Activated T-cell treated with anti-CD3 and anti-CD28 coated beads, Interleukin-2, amount 50 U/mL, for 72 hours (primary cell): ENCODE measurements around the gene ENPP1. TPM values are rescaled to one million over a fixed set of nuclear protein-coding genes. Genes with fewer than 3 reads are reported as not detected.

Experiments used
- ATAC-seq, 2 donors: fragments of 150-1000 bp; cut with Tn5 transposase; replicated peaks in 1 of 2; 2 replicates each; pipeline ENCODE4 v1.10.0; 2021; ENCODE audit warnings: moderate library complexity in 2 of 2, mild to moderate bottlenecking in 1 of 2
- DNase-seq, 2 donors: peaks; one replicate each; pipeline ENCODE4 v3.0.0; 2021 to 2022; ENCODE audit warnings: mixed read lengths in 1 of 2
- H3K27ac Mint-ChIP-seq: one replicate; pipeline ENCODE4 v1.8.0; 2022; ENCODE audit warnings: mild to moderate bottlenecking, moderate library complexity, mixed read lengths
- H3K27me3 Mint-ChIP-seq: one replicate; pipeline ENCODE4 v1.8.0; 2022; ENCODE audit warnings: low read depth, mixed read lengths
- H3K36me3 Mint-ChIP-seq, 2 donors: one replicate each; pipeline ENCODE4 v1.8.0; 2022; ENCODE audit warnings: mixed read lengths in 2 of 2, mild to moderate bottlenecking in 1 of 2; ENCODE audit not compliant: insufficient read depth in 2 of 2
- H3K4me1 Mint-ChIP-seq: one replicate; pipeline ENCODE4 v1.8.0; 2022; ENCODE audit warnings: low read depth, mixed read lengths
- H3K4me3 Mint-ChIP-seq, 2 donors: one replicate each; pipeline ENCODE4 v1.8.0; 2022; ENCODE audit warnings: mild to moderate bottlenecking in 2 of 2, mixed read lengths in 2 of 2, moderate library complexity in 2 of 2
- H3K9me3 Mint-ChIP-seq, 2 donors: one replicate each; pipeline ENCODE4 v1.8.0; 2022; ENCODE audit warnings: mixed read lengths in 2 of 2
- total RNA-seq, 2 donors: library from RNA; stranded (reverse); gene quantifications; one replicate each; pipeline ENCODE4 v1.2.3, GENCODE V29; 2022

The ENPP1 gene
- 1 to 10 TPM in 1 of 2 donors, under 1 TPM in 1; 0.53 to 1.2 TPM for total RNA-seq

DNA sequence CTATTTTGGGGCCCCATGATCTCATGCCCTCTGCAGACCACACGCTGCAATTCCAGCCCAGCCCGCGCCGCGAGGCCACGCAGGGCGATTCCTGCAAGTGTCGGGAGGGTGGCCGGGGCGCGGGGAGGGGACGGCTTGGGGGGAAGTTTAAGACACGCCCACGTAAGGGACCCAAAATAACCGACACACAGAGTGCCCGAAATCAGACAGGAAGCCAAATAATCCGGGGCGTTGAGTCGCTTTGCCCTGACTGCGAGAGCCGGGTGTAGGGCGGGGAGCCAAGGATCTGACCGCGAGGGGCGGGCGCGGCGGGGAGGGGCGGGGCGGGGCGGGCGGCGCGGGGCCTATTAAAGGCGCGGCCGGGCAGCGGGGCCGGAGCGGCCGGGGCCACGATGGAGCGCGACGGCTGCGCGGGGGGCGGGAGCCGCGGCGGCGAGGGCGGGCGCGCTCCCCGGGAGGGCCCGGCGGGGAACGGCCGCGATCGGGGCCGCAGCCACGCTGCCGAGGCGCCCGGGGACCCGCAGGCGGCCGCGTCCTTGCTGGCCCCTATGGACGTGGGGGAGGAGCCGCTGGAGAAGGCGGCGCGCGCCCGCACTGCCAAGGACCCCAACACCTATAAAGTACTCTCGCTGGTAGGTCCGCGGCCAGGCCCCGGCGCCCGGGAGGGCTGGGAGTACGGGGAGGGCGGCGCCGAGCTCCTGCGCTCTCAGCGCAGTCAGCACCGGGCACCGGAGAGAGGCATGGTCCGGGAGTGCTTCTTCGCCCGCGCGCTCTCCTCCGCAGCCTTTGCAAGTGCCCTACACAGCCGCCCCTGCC is at the start of gene ENPP1:
Gene ENPP1, plus strand, starts transcription at position 377 of the 816 bp plus-strand sequence. Its CDS starts 16 bp downstream, at position 393.
- H3K36me3 Mint-ChIP-seq, result no peaks in the 10 kb centered on the region
- peak within 1 kb of the TSS; percentile 82 to 92 for H3K4me3 Mint-ChIP-seq
- no peaks in the 10 kb centered on the region for H3K9me3 Mint-ChIP-seq
- H3K4me1 Mint-ChIP-seq, result peaks cover 22% of the 10 kb centered on the region
- peak; percentile 47 to 52 for DNase-seq
- peak; percentile 79 to 83 for ATAC-seq
- H3K27ac Mint-ChIP-seq, result peak within 1 kb of the TSS; percentile 48
- peaks cover 74% of the 10 kb centered on the region for H3K27me3 Mint-ChIP-seq

DNA sequence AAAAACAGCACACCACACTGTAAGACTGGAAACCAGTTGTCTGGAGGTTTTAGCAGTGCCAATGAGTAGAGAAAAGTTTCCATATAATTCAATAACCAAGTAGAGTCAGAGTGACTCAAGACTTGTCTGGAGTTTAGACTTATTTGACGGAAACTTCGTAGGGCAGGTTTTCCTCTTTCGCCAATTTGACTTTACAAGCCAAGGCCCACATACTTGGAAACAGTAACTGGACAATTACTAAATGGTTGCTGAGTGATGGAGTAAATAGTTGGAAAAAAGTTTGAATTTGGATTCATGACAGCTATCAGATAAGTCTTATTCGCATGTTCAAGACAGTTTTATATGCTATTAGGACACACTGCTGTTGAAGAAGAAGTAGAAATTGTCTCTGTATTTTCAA is 48.9 kb upstream of the ENPP1 start:
- no peak overlapping the region for H3K27ac Mint-ChIP-seq
- peaks cover 52% of the 10 kb centered on the region for H3K27me3 Mint-ChIP-seq
- H3K9me3 Mint-ChIP-seq, result no peaks in the 10 kb centered on the region
- no peak overlapping the region for H3K4me3 Mint-ChIP-seq
- no peak for DNase-seq
- ATAC-seq, result no peak
- H3K4me1 Mint-ChIP-seq, result no peaks in the 10 kb centered on the region
- H3K36me3 Mint-ChIP-seq, result no peaks in the 10 kb centered on the region

DNA sequence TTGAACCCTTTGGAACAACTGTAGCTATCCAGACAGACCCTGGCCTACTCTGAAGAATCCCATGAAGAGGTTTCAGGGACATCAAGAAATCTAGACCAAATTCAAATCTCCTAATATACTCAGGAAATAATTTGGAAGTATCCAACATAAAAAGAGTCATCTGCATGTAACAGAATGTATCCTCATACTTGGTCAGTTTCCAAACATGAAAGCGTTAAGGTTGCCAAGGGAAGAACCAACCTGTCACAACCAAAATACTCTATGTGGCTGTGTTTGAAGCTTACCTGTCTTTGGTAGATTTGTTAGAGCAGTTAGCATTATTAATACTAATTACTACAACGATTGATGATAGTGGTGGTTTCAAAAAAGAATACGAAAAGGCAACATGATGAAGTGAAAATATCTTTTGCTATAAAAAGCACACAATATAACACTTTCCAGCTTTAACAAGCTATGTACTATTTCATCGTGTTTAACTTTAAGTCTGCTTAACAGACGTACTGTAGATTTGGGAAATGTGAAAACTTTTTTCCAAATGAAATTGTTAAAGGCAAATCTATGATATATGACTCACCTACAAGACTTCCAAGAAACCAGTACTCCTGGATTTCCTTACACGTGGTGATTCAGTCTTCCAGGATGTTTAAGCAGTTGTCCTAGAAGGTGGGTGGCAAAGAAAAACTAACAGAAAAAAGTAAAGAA is 46.6 kb upstream of the ENPP1 start:
- Mint-ChIP-seq H3K4me3 (no peak overlapping the region), H3K9me3 (no peaks in the 10 kb centered on the region), H3K36me3 (no peaks in the 10 kb centered on the region), H3K4me1 (no peaks in the 10 kb centered on the region), H3K27ac (no peak overlapping the region), H3K27me3 (peaks cover 43% of the 10 kb centered on the region)
- DNase-seq (no peak), ATAC-seq (no peak)

DNA sequence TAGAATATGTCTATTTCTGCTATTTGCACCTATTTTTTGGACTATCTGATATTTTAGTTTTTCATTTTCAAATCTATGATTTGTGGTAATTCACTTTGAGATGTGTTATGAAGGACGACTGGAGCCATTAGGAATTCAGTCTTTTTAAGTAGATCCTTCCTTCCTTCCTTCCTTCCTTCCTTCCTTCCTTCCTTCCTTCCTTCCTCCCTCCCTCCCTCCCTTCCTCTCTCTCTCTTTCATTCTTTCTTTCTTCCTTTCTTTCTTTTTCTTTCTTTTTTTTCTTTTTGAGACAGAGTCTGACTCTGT is 46.1 kb upstream of the ENPP1 start:
- Mint-ChIP-seq H3K4me1 (no peaks in the 10 kb centered on the region), H3K27ac (no peak overlapping the region), H3K27me3 (peaks cover 38% of the 10 kb centered on the region), H3K4me3 (no peak overlapping the region), H3K36me3 (no peaks in the 10 kb centered on the region), H3K9me3 (no peaks in the 10 kb centered on the region)
- ATAC-seq (no peak), DNase-seq (no peak)

DNA sequence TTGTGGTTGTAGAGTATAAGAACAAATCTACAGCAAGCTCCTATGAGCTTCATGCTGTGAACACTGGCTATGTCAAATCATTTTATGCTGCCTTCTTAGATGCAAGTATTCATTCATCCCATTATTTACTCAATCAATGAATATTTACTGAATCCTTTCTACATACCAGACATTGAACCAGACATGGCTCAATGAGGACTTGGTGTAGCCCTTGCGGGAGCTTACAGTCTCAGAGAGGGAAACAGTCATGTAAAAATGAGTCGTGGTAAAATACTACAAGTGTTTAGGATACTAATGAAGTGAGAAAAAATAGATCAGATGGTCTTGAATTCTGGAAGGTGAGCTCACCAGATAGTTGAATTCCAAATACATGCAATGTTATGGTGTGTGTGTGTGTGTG is 44.8 kb upstream of the ENPP1 start:
- Mint-ChIP-seq H3K4me1 (no peaks in the 10 kb centered on the region), H3K9me3 (no peaks in the 10 kb centered on the region)

DNA sequence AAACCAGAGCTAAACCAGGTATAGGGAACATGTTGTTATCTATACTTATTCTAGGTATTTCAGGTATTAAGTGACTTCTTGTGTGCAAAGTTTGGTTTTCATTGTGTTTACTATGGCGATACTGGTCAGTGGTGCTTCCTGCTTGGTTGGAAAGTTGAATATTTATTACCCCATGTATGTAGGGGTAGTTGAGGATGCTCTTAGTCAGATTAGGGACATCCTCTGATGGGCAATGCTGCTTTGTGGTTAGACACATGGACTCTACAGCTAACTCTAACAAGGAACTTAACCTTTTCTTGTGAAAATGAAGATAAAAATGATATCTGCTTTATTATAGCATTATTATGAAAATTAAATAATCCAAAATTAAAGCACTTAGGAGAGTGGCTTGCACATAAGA is 44.1 kb upstream of the ENPP1 start:
- Mint-ChIP-seq H3K27ac (no peak overlapping the region), H3K27me3 (peaks cover 30% of the 10 kb centered on the region), H3K9me3 (no peaks in the 10 kb centered on the region), H3K36me3 (no peaks in the 10 kb centered on the region), H3K4me3 (no peak overlapping the region), H3K4me1 (no peaks in the 10 kb centered on the region)
- ATAC-seq (no peak), DNase-seq (no peak)

More for the DNA sequence above, 44.8 kb upstream of the ENPP1 start:
- ATAC-seq (no peak), DNase-seq (no peak)
- H3K27ac Mint-ChIP-seq, result no peak overlapping the region
- H3K36me3 Mint-ChIP-seq, result no peaks in the 10 kb centered on the region
- H3K27me3 Mint-ChIP-seq, result peaks cover 31% of the 10 kb centered on the region
- no peak overlapping the region for H3K4me3 Mint-ChIP-seq

DNA sequence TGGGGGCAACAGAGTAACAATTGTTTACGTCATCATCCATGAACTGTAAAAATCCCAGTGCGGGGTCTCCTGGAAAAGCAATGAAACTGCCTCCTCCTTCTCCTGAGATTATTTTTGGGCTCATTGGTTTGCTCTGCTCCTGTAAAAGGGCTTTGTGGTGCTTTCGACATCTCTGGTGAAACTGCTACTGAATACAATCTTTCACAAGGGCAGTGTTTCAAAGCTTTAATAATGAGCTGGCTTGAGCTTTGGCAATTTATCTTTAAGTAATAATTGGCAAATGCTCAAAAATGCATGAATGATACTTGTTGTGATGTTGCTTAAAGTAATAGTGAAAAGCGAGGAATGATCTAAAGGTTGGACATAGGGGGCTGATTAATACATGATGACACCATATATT is 43.5 kb upstream of the ENPP1 start:
- Mint-ChIP-seq H3K36me3 (no peaks in the 10 kb centered on the region), H3K9me3 (no peaks in the 10 kb centered on the region), H3K27ac (no peak overlapping the region), H3K4me1 (no peaks in the 10 kb centered on the region), H3K27me3 (peaks cover 30% of the 10 kb centered on the region), H3K4me3 (no peak overlapping the region)
- DNase-seq (no peak), ATAC-seq (no peak)

DNA sequence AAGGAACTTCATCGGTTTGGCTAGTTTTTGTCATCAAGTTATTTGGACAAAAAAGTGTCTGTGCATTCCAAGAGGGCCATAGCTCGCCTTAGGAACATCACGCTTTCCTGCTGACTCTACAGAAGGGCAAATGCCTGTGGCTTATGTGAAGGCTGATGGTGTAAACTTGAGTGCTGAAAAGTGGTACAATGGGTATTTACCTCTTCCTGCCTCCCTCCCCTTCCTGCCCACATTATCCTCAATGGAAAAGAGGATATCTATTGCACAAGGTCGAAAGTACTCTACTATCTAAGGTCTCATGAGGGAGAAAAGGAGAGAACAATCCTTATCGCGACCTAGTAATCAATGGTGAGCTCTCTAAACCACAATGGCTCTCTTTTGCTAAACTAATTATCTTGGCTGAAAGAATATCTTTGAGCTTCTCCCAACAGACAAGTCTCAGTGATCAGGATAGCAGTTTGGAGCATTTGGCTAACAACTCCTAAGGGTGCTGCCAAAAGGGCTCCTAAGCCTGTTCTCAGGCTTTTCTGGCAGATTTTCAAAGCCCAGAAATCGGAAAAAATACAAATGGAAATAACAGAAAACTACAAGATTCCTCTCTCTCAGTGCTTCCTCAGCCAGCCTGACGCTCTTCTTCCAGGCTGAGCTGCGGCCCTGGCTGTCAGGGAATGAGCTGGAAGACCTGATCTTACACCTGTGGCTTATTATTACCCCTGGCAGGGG is 42.6 kb upstream of the ENPP1 start:
- no peak overlapping the region for H3K4me3 Mint-ChIP-seq
- no peak for DNase-seq
- H3K9me3 Mint-ChIP-seq, result no peaks in the 10 kb centered on the region
- H3K4me1 Mint-ChIP-seq, result no peaks in the 10 kb centered on the region
- no peak for ATAC-seq
- no peak overlapping the region for H3K27ac Mint-ChIP-seq
- peaks cover 30% of the 10 kb centered on the region for H3K27me3 Mint-ChIP-seq
- no peaks in the 10 kb centered on the region for H3K36me3 Mint-ChIP-seq

DNA sequence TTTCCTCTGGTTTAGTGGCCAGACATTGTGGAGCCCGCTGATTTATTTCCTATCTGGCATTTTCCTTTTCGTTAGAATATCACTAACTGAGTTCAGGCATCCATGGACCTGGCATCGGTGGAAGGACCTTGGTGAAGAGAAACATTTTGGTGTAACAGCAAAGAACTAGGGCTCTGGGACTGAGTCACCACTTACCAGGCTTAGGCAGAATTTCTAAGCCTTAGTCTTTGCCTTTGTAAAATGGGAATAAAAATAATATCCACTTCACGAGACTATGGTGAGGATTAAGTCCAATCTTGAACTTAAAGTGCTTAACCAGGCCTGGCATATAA is 42.0 kb upstream of the ENPP1 start:
- Mint-ChIP-seq H3K9me3 (no peaks in the 10 kb centered on the region), H3K4me3 (no peak overlapping the region), H3K27ac (no peak overlapping the region), H3K4me1 (no peaks in the 10 kb centered on the region), H3K27me3 (peaks cover 30% of the 10 kb centered on the region), H3K36me3 (no peaks in the 10 kb centered on the region)
- no peak for ATAC-seq
- no peak for DNase-seq

DNA sequence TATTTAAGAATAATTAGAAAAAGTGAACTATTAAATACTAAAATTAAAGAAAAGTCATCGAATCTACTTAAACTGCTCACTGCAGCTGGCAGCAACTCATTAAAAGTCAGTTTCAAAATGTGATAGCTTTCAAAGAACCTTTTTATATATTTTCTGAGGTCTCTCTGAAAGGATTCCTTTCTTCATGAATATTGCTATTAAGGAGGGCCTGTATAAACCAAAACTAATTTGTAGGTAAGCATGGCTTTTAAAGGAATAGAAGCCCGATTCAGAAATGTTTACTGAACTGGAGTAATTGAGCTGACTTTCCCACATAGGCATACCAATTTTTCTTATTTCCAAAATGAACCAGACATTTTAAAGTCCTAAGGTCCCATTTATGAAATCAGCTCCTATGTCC is 41.2 kb upstream of the ENPP1 start:
- H3K9me3 Mint-ChIP-seq, result no peaks in the 10 kb centered on the region
- ATAC-seq, result no peak

DNA sequence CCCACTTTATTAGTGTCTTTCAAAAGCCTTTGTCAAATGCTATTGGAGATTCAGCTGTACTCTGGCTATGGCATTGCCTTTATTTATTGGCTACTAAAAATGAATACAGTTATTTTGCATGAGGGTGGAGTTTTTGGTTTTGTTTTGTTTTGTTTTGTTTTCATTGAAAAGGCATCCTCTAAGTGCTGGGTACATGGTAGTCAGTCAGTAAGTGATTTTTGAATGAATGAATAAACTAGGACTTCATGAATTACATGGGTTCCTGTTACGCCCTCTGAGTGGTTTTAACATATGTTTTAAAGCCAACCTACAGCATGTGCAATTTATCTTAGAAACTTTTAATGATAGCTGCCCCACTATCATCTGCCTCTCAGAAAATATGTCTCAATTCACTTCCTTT is 38.9 kb upstream of the ENPP1 start:
- ATAC-seq (no peak), DNase-seq (no peak)
- Mint-ChIP-seq H3K27ac (no peak overlapping the region), H3K9me3 (no peaks in the 10 kb centered on the region), H3K27me3 (peaks cover 36% of the 10 kb centered on the region), H3K36me3 (no peaks in the 10 kb centered on the region), H3K4me1 (no peaks in the 10 kb centered on the region), H3K4me3 (no peak overlapping the region)

More for the DNA sequence above, 41.2 kb upstream of the ENPP1 start:
- H3K27me3 Mint-ChIP-seq, result peaks cover 30% of the 10 kb centered on the region
- no peaks in the 10 kb centered on the region for H3K36me3 Mint-ChIP-seq
- no peak for DNase-seq
- no peak overlapping the region for H3K4me3 Mint-ChIP-seq
- no peak overlapping the region for H3K27ac Mint-ChIP-seq
- H3K4me1 Mint-ChIP-seq, result no peaks in the 10 kb centered on the region

DNA sequence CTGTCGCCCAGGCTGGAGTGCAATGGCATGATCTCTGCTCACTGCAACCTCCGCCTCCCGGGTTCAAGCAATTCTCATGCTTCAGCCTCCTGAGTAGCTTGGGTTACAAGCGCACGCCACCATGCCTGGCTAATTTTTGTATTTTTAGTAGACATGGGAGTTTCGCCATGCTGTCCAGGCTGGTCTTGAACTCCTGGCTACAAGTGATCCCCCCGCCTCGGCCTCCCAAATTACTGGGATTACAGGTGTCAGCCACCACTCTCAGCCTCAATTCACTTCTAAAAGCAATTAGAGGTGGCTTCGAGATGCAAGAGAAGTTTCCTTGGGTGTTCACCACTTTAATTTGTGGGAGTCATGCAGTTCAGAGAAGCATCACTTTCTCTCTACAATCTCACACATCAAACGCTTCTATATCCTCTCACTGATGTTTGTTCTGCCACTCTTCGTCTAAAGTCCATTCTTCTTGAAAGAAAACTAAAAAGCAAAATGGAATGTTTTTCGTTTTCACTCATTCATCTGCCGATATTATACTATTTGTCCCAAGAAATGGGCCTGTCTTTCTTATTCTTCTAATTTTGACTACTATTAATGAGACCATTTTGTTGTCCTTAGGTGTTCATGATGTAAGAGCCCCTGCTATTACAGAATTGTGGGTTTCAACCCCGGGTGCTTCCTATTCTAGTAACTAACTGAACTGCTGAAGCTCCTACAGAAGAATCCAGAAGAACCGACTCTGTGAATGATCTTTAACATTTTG is 38.3 kb upstream of the ENPP1 start:
- Mint-ChIP-seq H3K4me1 (no peaks in the 10 kb centered on the region), H3K27ac (no peak overlapping the region), H3K27me3 (peaks cover 37% of the 10 kb centered on the region), H3K4me3 (no peak overlapping the region), H3K9me3 (no peaks in the 10 kb centered on the region), H3K36me3 (no peaks in the 10 kb centered on the region)
- DNase-seq, result no peak
- no peak for ATAC-seq

DNA sequence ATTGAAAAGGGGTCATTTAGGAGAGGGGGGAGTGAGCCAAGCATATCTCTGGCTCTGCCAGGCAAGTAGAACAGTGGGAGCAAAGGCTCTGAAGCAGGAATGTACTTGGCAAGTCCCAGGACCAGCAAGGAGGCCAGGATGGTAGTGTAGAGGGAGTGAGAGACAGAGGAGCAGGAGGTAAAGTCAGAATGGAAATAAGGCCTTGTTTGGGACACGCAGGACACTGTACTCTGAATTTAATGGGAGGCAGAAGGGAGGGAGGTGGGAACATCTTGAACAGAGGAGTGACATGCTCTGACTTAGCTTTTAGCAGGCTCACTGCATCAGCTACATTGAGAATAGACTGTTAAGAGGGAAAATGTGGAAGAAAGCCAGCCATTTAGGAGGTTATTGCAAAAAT is 37.0 kb upstream of the ENPP1 start:
- Mint-ChIP-seq H3K36me3 (no peaks in the 10 kb centered on the region), H3K4me3 (no peak overlapping the region), H3K9me3 (no peaks in the 10 kb centered on the region), H3K27ac (no peak overlapping the region), H3K4me1 (no peaks in the 10 kb centered on the region), H3K27me3 (peaks cover 32% of the 10 kb centered on the region)
- ATAC-seq (no peak), DNase-seq (no peak)
